PC-3 (cell line): ENCODE measurements around the gene CCT5.

Experiments
- CTCF ChIP-seq: fragments of 300-600 bp; sonication (generic); conservative IDR thresholded peaks from 2 replicates; pipeline ENCODE4 v1.5.1; 2017; ENCODE audit warnings: antibody characterized with exemption, low read depth, mild to moderate bottlenecking, low read length
- EZH2 ChIP-seq: fragments of 300-600 bp; sonication (generic); IDR thresholded peaks from one replicate; pipeline ENCODE4 v1.6.1; 2017; ENCODE audit warnings: antibody characterized with exemption, mild to moderate bottlenecking, low read length; ENCODE audit not compliant: unreplicated experiment

DNA sequence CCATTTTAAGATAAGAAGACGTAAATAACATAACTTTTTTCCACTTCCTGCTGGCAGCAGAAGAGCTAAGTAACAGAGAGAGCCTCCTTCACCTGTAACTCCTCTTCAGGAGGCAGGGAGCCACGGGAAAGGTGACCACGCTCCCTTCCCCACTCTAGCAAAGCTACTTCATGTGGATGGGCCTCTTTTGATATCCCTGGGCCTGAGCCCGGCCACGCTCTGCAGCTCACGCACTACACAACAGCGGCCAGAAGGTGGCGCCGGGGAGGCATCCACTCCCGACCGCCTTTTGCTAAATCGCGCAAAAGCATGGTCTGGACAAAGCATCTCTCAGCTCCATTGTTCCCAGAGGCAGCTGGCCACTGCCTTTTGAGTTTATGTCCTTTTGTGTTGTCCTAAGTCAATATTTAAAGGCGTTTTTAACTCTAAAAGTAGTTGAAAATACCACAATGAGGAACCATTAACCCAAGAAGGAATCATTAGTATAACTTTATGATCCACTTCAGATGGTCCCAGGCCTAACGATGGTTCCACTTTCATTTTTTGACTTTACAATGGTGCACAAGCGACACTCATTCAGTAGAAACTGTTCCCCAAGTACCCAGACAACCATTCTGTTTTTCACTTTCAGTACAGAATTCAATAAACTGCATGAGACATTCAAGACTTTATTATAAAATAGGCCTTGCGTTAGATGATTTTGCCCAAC, 34.0 kb downstream of the CCT5 start:
- no peak for TF ChIP-seq EZH2
- TF ChIP-seq CTCF: peak; percentile 99
